AG04450 (cell line): Measurements from ENCODE around the gene KIAA1217. TPM values are rescaled to one million over a fixed set of nuclear protein-coding genes. Genes with fewer than 3 reads are reported as not detected.

Experiments used
- CTCF ChIA-PET: fragments of 300-600, 350-600 bp; formaldehyde crosslinking; extraction: SDS; loops from one replicate; lab custom pipeline; 2022; ENCODE audit warnings: antibody characterized with exemption, inconsistent platforms; lab: Charles Lee
- POLR2A ChIA-PET: fragments of 350-600 bp; formaldehyde crosslinking; extraction: SDS; loops from one replicate; lab custom pipeline; 2021; ENCODE audit warnings: antibody characterized with exemption, inconsistent platforms; lab: Yijun Ruan, JAX
- DNase-seq: peaks from one replicate; pipeline ENCODE4 v3.0.0-alpha.2; 2011; ENCODE audit warnings: low read depth, low spot score
- H3K27ac ChIP-seq: one replicate; pipeline ENCODE4 v1.5.1; 2012; ENCODE audit warnings: low read depth, low read length, control low read depth
- H3K27me3 ChIP-seq: one replicate; pipeline ENCODE4 v1.6.0; 2012; ENCODE audit warnings: low read length; ENCODE audit not compliant: control insufficient read depth, insufficient read depth
- H3K4me3 ChIP-seq: 2 replicates; pipeline ENCODE4 v1.5.1; 2011; ENCODE audit warnings: mild to moderate bottlenecking, low read depth, low read length, control low read depth
- H3K9me3 ChIP-seq: 2 replicates; pipeline ENCODE4 v1.5.1; 2012; ENCODE audit warnings: low read length; ENCODE audit not compliant: control insufficient read depth, insufficient read depth
- polyA plus RNA-seq: library from polyadenylated mRNA; depleted of rRNA; stranded (reverse); fragments of >200 nt; gene quantifications from 2 replicates; pipeline ENCODE4 v1.2.3, GENCODE V29; 2011
- TF ChIP-seq, protein P1 (sequence below): IDR thresholded peaks from 2 replicates; pipeline ENCODE4 v1.5.1; 2011; ENCODE audit warnings: low read depth, low read length, control low read depth, inconsistent platforms

The KIAA1217 gene
- polyA plus RNA-seq, 1 experiment: 5.4 TPM

DNA sequence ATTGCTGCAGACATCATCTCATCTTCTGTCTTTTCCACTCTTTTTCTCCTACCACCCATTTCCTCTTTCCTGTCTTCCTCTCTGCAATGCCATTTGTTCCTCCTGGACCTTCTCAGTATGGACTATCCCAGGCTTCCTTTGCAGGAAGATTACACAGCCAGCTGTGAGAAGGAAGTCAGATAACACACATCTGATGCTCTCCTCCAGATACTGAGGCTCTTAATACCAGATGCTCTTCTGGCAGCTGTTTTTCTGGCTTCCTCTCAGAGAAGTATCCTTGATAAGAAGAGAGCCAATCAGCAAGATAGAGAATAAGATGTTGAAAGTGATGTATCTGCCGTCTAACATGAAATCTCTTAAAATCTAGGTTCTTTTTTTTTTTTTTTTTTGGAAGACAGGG is 14.4 kb downstream of the KIAA1217 start:
- ChIA-PET CTCF (interaction anchor here (1.1 kb wide), 1 partner anchor 278 kb away, joined by 3 read pairs; no protein-coding TSS in a partner anchor), POLR2A (interaction anchor here (0.7 kb wide), 2 partner anchors 134 to 592 kb away, joined by 5 read pairs; no protein-coding TSS in a partner anchor)
- Histone ChIP-seq H3K27me3 (no peaks in the 10 kb centered on the region), H3K4me3 (no peak overlapping the region), H3K9me3 (no peaks in the 10 kb centered on the region), H3K27ac (no peak overlapping the region)
- TF ChIP-seq, protein P1, sequence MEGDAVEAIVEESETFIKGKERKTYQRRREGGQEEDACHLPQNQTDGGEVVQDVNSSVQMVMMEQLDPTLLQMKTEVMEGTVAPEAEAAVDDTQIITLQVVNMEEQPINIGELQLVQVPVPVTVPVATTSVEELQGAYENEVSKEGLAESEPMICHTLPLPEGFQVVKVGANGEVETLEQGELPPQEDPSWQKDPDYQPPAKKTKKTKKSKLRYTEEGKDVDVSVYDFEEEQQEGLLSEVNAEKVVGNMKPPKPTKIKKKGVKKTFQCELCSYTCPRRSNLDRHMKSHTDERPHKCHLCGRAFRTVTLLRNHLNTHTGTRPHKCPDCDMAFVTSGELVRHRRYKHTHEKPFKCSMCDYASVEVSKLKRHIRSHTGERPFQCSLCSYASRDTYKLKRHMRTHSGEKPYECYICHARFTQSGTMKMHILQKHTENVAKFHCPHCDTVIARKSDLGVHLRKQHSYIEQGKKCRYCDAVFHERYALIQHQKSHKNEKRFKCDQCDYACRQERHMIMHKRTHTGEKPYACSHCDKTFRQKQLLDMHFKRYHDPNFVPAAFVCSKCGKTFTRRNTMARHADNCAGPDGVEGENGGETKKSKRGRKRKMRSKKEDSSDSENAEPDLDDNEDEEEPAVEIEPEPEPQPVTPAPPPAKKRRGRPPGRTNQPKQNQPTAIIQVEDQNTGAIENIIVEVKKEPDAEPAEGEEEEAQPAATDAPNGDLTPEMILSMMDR: no peak
- DNase-seq: no peak

DNA sequence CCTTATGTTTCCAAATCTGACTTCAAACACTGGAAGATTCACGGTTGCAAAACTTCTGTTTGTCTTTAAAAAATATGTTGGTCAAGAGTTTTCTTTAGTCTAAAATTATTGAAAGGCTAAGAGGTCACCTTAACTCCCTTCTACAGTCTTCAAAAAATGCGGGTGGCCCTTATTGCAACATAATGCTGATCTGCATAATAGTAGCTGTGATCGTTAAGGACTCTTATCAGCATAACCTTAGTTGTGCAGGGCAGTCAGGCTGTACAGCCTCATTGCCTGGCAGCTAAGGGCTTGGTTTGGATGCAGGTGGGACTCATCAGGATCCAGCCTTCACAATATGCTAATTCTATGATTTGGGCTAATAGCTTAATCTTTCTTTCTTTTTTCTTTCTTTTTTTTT is 15.0 kb downstream of the KIAA1217 start:
- ChIA-PET POLR2A (no interaction called here), CTCF (interaction anchor here (0.7 to 1.3 kb wide), 3 partner anchors 74 to 294 kb away, joined by 3 to 9 read pairs (median 6); no protein-coding TSS in a partner anchor)
- no peaks in the 10 kb centered on the region for H3K27me3 ChIP-seq
- no peak for DNase-seq
- no peak overlapping the region for H3K27ac ChIP-seq
- H3K4me3 ChIP-seq: no peak overlapping the region
- TF ChIP-seq, protein P1: no peak
- H3K9me3 ChIP-seq: no peaks in the 10 kb centered on the region

DNA sequence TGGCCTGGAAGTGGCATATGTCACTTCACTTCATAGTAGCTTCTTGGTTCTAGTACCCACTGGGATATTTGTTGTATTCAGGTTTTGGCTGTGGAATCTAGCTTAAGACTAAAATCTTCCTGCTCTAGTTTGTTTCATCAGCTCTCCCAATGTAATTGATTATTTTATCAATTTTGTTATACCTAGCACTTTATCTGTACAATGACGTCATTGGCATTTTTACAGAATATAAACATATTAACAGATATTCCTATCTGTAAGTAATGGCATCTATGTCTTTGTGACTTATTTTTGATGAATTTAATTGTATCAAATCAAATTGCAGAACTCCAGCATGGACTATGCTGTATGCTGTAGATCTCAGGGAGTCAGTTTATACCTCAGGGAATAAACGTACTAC is 19.7 kb downstream of the KIAA1217 start:
- no peak overlapping the region for H3K4me3 ChIP-seq
- CTCF ChIA-PET: interaction anchor here (1.6 kb wide), 1 partner anchor 131 kb away, joined by 4 read pairs; no protein-coding TSS in a partner anchor
- TF ChIP-seq, protein P1: no peak

DNA sequence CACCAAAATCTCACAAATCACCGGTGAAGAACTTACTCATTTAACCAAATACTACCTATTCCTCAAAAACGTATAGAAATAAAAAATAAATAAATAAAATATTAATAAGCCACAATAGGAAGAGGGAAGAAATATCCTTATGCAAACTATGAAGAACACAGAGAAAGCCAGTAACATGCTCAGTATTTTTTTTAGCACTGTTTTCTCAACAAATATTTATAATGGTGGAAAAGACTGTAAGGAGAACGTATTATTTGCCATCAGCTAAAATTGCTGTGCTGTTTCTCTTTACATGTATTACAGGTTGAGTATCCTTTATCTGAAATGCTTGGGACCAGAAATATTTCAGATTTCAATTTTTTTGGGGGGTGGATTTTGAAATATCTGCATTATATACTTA is 21.0 kb downstream of the KIAA1217 start:
- no peaks in the 10 kb centered on the region for H3K27me3 ChIP-seq
- no peak for DNase-seq
- POLR2A ChIA-PET: no interaction called here
- no peak overlapping the region for H3K4me3 ChIP-seq
- no peak overlapping the region for H3K27ac ChIP-seq
- TF ChIP-seq, protein P1: no peak
- H3K9me3 ChIP-seq: no peaks in the 10 kb centered on the region
- CTCF ChIA-PET: interaction anchor here (1.6 kb wide), 1 partner anchor 130 kb away, joined by 4 read pairs; no protein-coding TSS in a partner anchor

More for the DNA sequence above, 19.7 kb downstream of the KIAA1217 start:
- H3K27me3 ChIP-seq: no peaks in the 10 kb centered on the region
- DNase-seq: no peak
- H3K27ac ChIP-seq: no peak overlapping the region
- POLR2A ChIA-PET: no interaction called here
- no peaks in the 10 kb centered on the region for H3K9me3 ChIP-seq

DNA sequence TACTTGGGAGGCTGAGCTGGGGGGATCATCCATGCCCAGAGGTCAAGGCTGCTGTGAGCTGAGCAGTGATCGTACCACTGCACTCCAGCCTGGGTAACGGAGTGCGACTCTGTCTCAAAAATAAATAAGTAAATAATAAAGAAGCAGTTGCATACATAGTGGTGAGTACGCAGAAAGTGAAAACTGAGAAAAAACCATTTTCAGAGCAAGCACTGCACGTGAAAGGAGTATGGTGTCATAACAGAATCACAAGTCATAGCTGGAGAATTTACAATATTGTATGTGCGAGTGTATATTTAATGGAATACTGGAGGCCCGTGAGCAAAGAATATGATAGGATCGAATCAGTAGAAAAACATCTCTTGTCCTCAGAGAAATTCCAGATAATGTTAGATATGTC is 22.3 kb downstream of the KIAA1217 start:
- CTCF ChIA-PET: no interaction called here
- POLR2A ChIA-PET: no interaction called here
- DNase-seq: no peak
- H3K4me3 ChIP-seq: no peak overlapping the region
- H3K27ac ChIP-seq: no peak overlapping the region
- H3K9me3 ChIP-seq: no peaks in the 10 kb centered on the region
- no peaks in the 10 kb centered on the region for H3K27me3 ChIP-seq
- TF ChIP-seq, protein P1: no peak
